Epithelial cell of proximal tubule (primary cell): Measurements from ENCODE around the gene KRTAP12-3. TPM values are rescaled to one million over a fixed set of nuclear protein-coding genes. Genes with fewer than 3 reads are reported as not detected.
"Not testable (repeated sequence)": the region's sequence is repeated elsewhere in the genome, so short reads cannot be mapped to it uniquely, and the experiment has no call there.

ENCODE experiments used
- DNase-seq: peaks from one replicate; pipeline ENCODE4 v3.0.0-alpha.2; 2011; ENCODE audit warnings: low read depth
- H3K4me3 ChIP-seq: 2 replicates; pipeline ENCODE4 v1.5.1; 2011; ENCODE audit warnings: low read depth, mild to moderate bottlenecking, low read length
- CTCF ChIP-seq: conservative IDR thresholded peaks from 2 replicates; pipeline ENCODE4 v1.5.1; 2012; ENCODE audit warnings: low read depth, mild to moderate bottlenecking, low read length
- total RNA-seq: library from RNA; depleted of rRNA; stranded (reverse); fragments of >200 nt; gene quantifications from 2 replicates; pipeline ENCODE4 v1.2.3, GENCODE V29; 2015

KRTAP12-3 gene
- total RNA-seq, 1 donor from 2014 or later: not detected

DNA sequence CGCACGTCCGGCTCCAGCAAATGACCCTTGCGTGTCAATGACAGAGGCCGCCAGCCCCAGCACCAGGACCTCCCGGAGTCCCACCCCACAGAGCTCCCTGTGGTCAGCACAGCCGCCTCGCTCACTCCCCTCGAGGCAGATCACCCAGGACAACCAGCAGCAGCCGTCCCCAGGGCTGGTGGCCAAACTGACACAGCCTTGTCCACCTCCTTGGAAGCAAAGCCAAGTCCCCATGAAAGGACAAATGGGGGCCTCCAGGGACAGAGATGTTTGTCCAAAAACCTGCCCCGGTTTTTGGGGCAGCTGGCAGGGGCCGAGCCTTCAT is 18.4 kb upstream of the KRTAP12-3 start:
- DNase-seq: no peak
- no peak overlapping the region for H3K4me3 ChIP-seq
- TF ChIP-seq CTCF: no peak

GRCh38 chr21:44640761-44641160 is 17.0 kb upstream of the KRTAP12-3 start:
- DNase-seq: no peak
- TF ChIP-seq CTCF: no peak

GRCh38 chr21:44643741-44644310 is 13.9 kb upstream of the KRTAP12-3 start:
- no peak for TF ChIP-seq CTCF
- no peak overlapping the region for H3K4me3 ChIP-seq
- DNase-seq: no peak

More at GRCh38 chr21:44640761-44641160, 17.0 kb upstream of the KRTAP12-3 start:
- H3K4me3 ChIP-seq: no peak overlapping the region

DNA sequence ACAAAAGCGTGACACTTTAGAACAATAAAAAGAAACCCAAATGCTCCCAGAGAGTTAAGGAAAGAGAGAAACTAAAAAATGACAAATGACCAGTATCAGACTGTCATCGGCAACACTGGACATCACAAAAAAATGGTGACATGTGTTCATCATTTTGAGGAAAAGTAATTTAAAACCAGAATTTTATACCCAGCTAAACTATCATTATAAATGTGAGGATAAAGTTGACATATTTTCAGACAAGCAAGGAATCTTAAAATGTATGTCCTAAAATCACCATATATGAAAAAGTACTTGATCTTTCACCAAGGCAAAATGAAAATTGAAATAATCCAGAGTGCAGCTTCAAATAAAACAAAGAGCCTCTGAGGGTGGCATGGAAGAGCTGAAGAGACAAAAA is 12.9 kb upstream of the KRTAP12-3 start:
- DNase-seq: no peak
- TF ChIP-seq CTCF: no peak
- no peak overlapping the region for H3K4me3 ChIP-seq

DNA sequence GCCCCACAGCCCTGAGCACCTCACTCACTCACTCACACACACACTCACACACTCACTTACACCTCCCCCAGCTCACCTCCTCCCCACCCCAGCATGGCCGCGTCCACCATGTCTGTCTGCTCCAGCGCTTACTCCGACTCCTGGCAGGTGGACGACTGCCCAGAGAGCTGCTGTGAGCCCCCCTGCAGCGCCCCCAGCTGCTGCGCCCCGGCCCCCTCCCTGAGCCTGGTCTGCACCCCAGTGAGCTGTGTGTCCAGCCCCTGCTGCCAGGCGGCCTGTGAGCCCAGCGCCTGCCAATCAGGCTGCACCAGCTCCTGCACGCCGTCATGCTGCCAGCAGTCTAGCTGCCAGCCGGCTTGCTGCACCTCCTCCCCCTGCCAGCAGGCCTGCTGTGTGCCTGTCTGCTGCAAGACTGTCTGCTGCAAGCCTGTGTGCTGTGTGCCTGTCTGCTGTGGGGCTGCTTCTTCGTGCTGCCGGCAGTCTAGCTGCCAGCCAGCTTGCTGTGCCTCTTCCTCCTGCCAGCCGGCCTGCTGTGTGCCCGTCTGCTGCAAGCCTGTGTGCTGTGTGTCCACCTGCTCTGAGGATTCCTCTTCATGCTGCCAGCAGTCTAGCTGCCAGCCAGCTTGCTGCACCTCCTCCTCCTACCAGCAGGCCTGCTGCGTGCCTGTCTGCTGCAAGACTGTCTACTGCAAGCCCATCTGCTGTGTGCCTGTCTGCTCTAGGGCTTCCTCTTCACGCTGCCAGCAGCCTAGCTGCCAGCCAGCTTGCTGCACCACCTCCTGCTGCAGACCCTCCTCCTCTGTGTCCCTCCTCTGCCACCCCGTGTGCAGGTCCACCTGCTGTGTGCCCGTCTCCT is 11.1 kb upstream of the KRTAP12-3 start, which contains the start of gene KRTAP10-11:
Gene KRTAP10-11 (plus strand): TSS at position 49 of the 856 bp plus-strand sequence. CDS start 45 bp downstream, at position 94.
- H3K4me3 ChIP-seq, DNase-seq: not testable (repeated sequence)

DNA sequence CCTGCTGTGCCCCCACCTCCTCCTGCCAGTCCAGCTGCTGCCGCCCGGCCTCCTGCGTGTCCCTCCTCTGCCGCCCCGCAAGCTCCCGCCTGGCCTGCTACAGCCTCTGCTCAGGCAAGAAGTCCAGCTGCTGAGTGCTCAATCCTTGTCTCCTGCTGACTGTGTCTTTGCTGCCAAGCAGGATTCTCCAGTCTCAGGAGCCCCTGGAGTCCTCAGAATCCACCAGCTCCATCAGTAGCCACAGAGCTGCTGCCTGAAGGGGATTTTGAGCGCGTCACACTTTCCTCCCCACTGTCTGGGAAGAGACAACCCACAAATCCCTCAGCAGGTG is 10.5 kb upstream of the KRTAP12-3 start:
- no peak overlapping the region for H3K4me3 ChIP-seq
- no peak for TF ChIP-seq CTCF
- no peak for DNase-seq

- no peak for DNase-seq
- H3K4me3 ChIP-seq: no peak overlapping the region
- TF ChIP-seq CTCF: no peak
Observed at GRCh38 chr21:44648557-44649311, 9.0 kb upstream of the KRTAP12-3 start.
